ENCODE results near the gene IL17RD. TPM values are rescaled to one million over a fixed set of nuclear protein-coding genes. Genes with fewer than 3 reads are reported as not detected.

The IL17RD gene
- total RNA-seq, 1 donor from 2014 or later = not detected

DNA sequence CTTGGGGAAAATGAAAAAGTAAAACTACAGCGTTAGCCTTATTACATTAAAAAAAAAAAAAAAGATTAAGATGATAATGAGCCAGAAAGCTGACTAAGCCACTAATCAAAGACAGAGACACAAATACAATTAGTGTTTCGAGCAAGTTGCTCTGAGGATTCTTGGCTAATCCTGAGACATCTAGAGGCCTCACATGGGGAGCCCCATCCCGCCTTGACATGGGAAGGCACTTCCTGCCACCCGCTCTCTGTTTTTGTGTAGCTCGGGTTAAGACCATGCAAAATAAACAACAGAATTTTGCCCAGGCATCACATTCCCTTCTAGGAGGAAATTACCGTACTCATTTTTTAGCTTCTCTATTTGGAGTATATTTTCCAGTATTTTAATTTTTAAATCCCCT lies 19.4 kb upstream of the IL17RD start:
- no peak for ATAC-seq (ENCODE audit: low read depth)
- Mint-ChIP-seq H3K4me3 (no peak overlapping the region), H3K36me3 (ENCODE audit: low read depth) (no peaks in the 10 kb centered on the region), H3K27ac (no peak overlapping the region), H3K4me1 (peaks cover 2% of the 10 kb centered on the region), H3K9me3 (no peaks in the 10 kb centered on the region), H3K27me3 (peaks cover 8% of the 10 kb centered on the region)
- ChIA-PET POLR2A (no interaction called here), CTCF (no interaction called here)
- TF ChIP-seq, protein P1, sequence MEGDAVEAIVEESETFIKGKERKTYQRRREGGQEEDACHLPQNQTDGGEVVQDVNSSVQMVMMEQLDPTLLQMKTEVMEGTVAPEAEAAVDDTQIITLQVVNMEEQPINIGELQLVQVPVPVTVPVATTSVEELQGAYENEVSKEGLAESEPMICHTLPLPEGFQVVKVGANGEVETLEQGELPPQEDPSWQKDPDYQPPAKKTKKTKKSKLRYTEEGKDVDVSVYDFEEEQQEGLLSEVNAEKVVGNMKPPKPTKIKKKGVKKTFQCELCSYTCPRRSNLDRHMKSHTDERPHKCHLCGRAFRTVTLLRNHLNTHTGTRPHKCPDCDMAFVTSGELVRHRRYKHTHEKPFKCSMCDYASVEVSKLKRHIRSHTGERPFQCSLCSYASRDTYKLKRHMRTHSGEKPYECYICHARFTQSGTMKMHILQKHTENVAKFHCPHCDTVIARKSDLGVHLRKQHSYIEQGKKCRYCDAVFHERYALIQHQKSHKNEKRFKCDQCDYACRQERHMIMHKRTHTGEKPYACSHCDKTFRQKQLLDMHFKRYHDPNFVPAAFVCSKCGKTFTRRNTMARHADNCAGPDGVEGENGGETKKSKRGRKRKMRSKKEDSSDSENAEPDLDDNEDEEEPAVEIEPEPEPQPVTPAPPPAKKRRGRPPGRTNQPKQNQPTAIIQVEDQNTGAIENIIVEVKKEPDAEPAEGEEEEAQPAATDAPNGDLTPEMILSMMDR (IDR thresholded peaks at IDR 0.05) = no peak
- no peak for DNase-seq
- intact Hi-C loops (cut with micrococcal nuclease) = no loop called here

- no peaks in the 10 kb centered on the region for H3K9me3 Mint-ChIP-seq
- CTCF ChIA-PET = interaction anchor here (0.8 to 1.9 kb wide), 5 partner anchors 9 to 376 kb away, joined by 3 to 7 read pairs (median 4); partner anchors contain the start of gene PDE12
- ATAC-seq (ENCODE audit: low read depth) (no peak), DNase-seq (no peak)
- POLR2A ChIA-PET = no interaction called here
- TF ChIP-seq, protein P1 (IDR thresholded peaks at IDR 0.05) = no peak
- peaks cover 3% of the 10 kb centered on the region for H3K27me3 Mint-ChIP-seq
- no peaks in the 10 kb centered on the region for H3K36me3 Mint-ChIP-seq (ENCODE audit: low read depth)
- peaks cover 6% of the 10 kb centered on the region for H3K4me1 Mint-ChIP-seq
- no peak overlapping the region for H3K4me3 Mint-ChIP-seq
- no peak overlapping the region for H3K27ac Mint-ChIP-seq
- intact Hi-C loops (cut with micrococcal nuclease) = loop anchor here (10.0 kb wide), 1 partner anchor 995 kb away; no protein-coding TSS in a partner anchor
Observed at GRCh38 chr3:57179580-57180410, 14.6 kb upstream of the IL17RD start.

DNA sequence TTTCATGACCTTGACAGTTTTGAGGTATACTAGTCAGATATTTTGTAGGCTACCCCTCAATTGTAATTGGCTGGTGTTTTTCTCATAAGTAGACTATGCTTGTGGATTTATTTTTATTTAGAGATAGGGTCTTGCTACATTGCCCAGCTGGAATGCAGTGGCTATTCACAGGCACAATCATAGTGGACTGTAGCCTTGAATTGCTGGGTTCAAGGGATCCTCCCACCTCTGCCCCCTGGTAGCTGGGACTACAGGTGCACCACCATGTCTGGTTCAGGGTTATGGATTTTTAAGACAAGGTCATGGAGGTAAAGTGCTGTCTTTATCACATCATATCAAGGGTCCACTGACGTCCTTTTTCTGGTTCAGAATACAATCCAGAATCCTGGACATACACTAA lies 10.9 kb upstream of the IL17RD start:
- intact Hi-C loops (cut with micrococcal nuclease) = loop anchor here (10.0 kb wide), 1 partner anchor 999 kb away; no protein-coding TSS in a partner anchor
- Mint-ChIP-seq H3K27ac (no peak overlapping the region), H3K4me3 (no peak overlapping the region)

GRCh38 chr3:57173687-57174086 lies 8.5 kb upstream of the IL17RD start:
- DNase-seq (no peak), ATAC-seq (ENCODE audit: low read depth) (no peak)
- H3K27ac Mint-ChIP-seq = no peak overlapping the region
- H3K27me3 Mint-ChIP-seq = peaks cover 2% of the 10 kb centered on the region
- intact Hi-C loops (cut with micrococcal nuclease) = loop anchor here (5.0 to 10.0 kb wide), 2 partner anchors 54 to 1001 kb away; partner anchors contain the start of gene APPL1
- H3K36me3 Mint-ChIP-seq (ENCODE audit: low read depth) = no peaks in the 10 kb centered on the region
- ChIA-PET POLR2A (no interaction called here), CTCF (no interaction called here)
- H3K4me1 Mint-ChIP-seq = peaks cover 11% of the 10 kb centered on the region
- no peaks in the 10 kb centered on the region for H3K9me3 Mint-ChIP-seq
- no peak overlapping the region for H3K4me3 Mint-ChIP-seq
- TF ChIP-seq, protein P1 (IDR thresholded peaks at IDR 0.05) = no peak

More for the DNA sequence above, 10.9 kb upstream of the IL17RD start:
- DNase-seq (no peak), ATAC-seq (ENCODE audit: low read depth) (no peak)
- POLR2A ChIA-PET = no interaction called here
- TF ChIP-seq, protein P1 (IDR thresholded peaks at IDR 0.05) = no peak
- H3K36me3 Mint-ChIP-seq (ENCODE audit: low read depth) = no peaks in the 10 kb centered on the region
- no peaks in the 10 kb centered on the region for H3K27me3 Mint-ChIP-seq
- CTCF ChIA-PET = no interaction called here
- peaks cover 6% of the 10 kb centered on the region for H3K4me1 Mint-ChIP-seq
- no peaks in the 10 kb centered on the region for H3K9me3 Mint-ChIP-seq

DNA sequence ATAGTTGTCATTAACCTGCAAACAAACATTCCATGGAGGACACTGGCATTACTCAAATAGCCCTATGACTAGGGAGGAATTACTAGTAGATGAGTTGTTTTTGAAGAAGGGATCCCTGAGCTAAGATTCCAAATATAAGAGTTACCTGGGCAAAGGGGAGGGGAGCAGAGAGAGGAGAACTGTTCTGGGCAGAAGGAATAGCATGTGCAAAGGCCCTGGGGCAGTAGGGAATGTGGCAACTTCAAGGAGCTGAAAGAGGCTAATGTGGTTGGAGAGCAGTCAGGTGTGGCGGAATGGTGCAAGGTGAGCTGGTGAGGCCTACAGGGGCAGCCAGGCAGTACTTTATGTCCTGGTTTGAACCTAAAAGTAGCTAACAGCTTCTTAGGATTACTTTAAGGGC lies 5.8 kb upstream of the IL17RD start:
- no peak overlapping the region for H3K27ac Mint-ChIP-seq
- no peaks in the 10 kb centered on the region for H3K36me3 Mint-ChIP-seq (ENCODE audit: low read depth)
- H3K4me1 Mint-ChIP-seq = peaks cover 11% of the 10 kb centered on the region
- peaks cover 25% of the 10 kb centered on the region for H3K27me3 Mint-ChIP-seq
- ATAC-seq (ENCODE audit: low read depth) (no peak), DNase-seq (no peak)
- no peaks in the 10 kb centered on the region for H3K9me3 Mint-ChIP-seq
- ChIA-PET POLR2A (interaction anchor here (0.5 to 1.0 kb wide), 2 partner anchors 102 to 427 kb away, joined by 4 read pairs; partner anchors contain the start of gene ARF4), CTCF (interaction anchor here (0.5 to 1.7 kb wide), 10 partner anchors 9 to 226 kb away, joined by 3 to 6 read pairs (median 3); partner anchors contain the start of gene HESX1)
- intact Hi-C loops (cut with micrococcal nuclease) = loop anchor here (1.0 to 10.0 kb wide), 7 partner anchors 56 to 1004 kb away; partner anchors contain the start of genes APPL1 and PDE12
- TF ChIP-seq, protein P1 (IDR thresholded peaks at IDR 0.05) = no peak
- no peak overlapping the region for H3K4me3 Mint-ChIP-seq

All from activated B cell treated with CpG ODN at 0.5 μM for 24 hours (primary cell).